IMR-90 (cell line): ENCODE measurements around the gene LTC4S. TPM values are rescaled to one million over a fixed set of nuclear protein-coding genes. Genes with fewer than 3 reads are reported as not detected.
A peak's percentile ranks its signal among the peaks of the same experiment; 100 is the strongest.

ENCODE experiments used
- ATAC-seq: fragments of 200-7000 bp; cut with Tn5 transposase; 2 replicates; pipeline ENCODE4 v1.9.1; 2020; ENCODE audit warnings: low read depth, mild to moderate bottlenecking, moderate library complexity
- BruUV-seq: library from RNA; stranded (reverse); fragments of 400-500 nt; replicated peaks from 2 replicates; lab custom pipeline; 2021; lab: Mats Ljungman, UMichigan
- CTCF ChIA-PET: fragments of 300-600 bp; formaldehyde crosslinking; extraction: SDS; loops from one replicate; lab custom pipeline; 2021; ENCODE audit warnings: antibody characterized with exemption; lab: Yijun Ruan, JAX
- POLR2A ChIA-PET: fragments of 300-600 bp; sonication (Branson Sonifier 250); formaldehyde crosslinking; loops from one replicate; lab custom pipeline; 2022; ENCODE audit warnings: antibody characterized with exemption; ENCODE audit not compliant: unreplicated experiment; lab: Charles Lee
- DNase-seq: peaks from one replicate; pipeline ENCODE4 v3.0.0; 2013
- H2AFZ ChIP-seq: replicated peaks from 2 replicates; pipeline ENCODE3; 2013; ENCODE audit warnings: low read length, mild to moderate bottlenecking; ENCODE audit not compliant: poor library complexity
- H2AK5ac ChIP-seq: 2 replicates; pipeline ENCODE4 v1.6.1; 2013; ENCODE audit warnings: low read depth, low read length, inconsistent platforms
- H2AK9ac ChIP-seq: replicated peaks from 2 replicates; pipeline ENCODE3; 2013; ENCODE audit warnings: mild to moderate bottlenecking, low read depth, low read length, moderate library complexity; ENCODE audit not compliant: poor library complexity
- H2BK120ac ChIP-seq: 2 replicates; pipeline ENCODE4 v1.6.1; 2013; ENCODE audit warnings: low read depth, low read length, inconsistent platforms
- H2BK15ac ChIP-seq: 3 replicates; pipeline ENCODE4 v1.6.1; 2013; ENCODE audit warnings: low read depth, low read length, inconsistent platforms
- H2BK20ac ChIP-seq: 2 replicates; pipeline ENCODE4 v1.6.1; 2013; ENCODE audit warnings: low read depth, mild to moderate bottlenecking, inconsistent platforms, low read length, moderate library complexity
- H2BK5ac ChIP-seq: 2 replicates; pipeline ENCODE4 v1.6.1; 2013; ENCODE audit warnings: mild to moderate bottlenecking, low read depth, low read length, inconsistent platforms; ENCODE audit not compliant: poor library complexity, severe bottlenecking
- H3K14ac ChIP-seq: replicated peaks from 2 replicates; pipeline ENCODE4 v1.6.1; 2013; ENCODE audit warnings: low read depth, low read length, inconsistent platforms
- H3K18ac ChIP-seq: 2 replicates; pipeline ENCODE4 v1.6.1; 2013; ENCODE audit warnings: low read depth, low read length, control low read depth
- H3K23ac ChIP-seq: 2 replicates; pipeline ENCODE4 v1.6.1; 2013; ENCODE audit warnings: low read depth, low read length, inconsistent platforms
- H3K27ac ChIP-seq: 2 replicates; pipeline ENCODE4 v1.5.1; 2013; ENCODE audit warnings: mild to moderate bottlenecking, control low read depth, low read length; ENCODE audit not compliant: insufficient read depth
- H3K27me3 ChIP-seq: 2 replicates; pipeline ENCODE4 v1.6.1; 2013; ENCODE audit warnings: low read length; ENCODE audit not compliant: control insufficient read depth, insufficient read depth
- H3K36me3 ChIP-seq: 2 replicates; pipeline ENCODE4 v1.6.1; 2013; ENCODE audit warnings: low read length, mixed read lengths; ENCODE audit not compliant: control insufficient read depth, insufficient read depth
- H3K4ac ChIP-seq: 2 replicates; pipeline ENCODE4 v1.6.1; 2013; ENCODE audit warnings: low read depth, low read length, inconsistent platforms
- H3K4me1 ChIP-seq: 2 replicates; pipeline ENCODE4 v1.6.1; 2013; ENCODE audit warnings: low read length, mixed read lengths; ENCODE audit not compliant: control insufficient read depth, insufficient read depth
- H3K4me2 ChIP-seq: 2 replicates; pipeline ENCODE4 v1.6.1; 2013; ENCODE audit warnings: low read depth, mild to moderate bottlenecking, control low read depth, low read length, moderate library complexity
- H3K4me3 ChIP-seq: 2 replicates; pipeline ENCODE4 v1.5.1; 2013; ENCODE audit warnings: low read depth, mild to moderate bottlenecking, control low read depth, low read length, moderate library complexity; ENCODE audit not compliant: insufficient read depth
- H3K56ac ChIP-seq: 2 replicates; pipeline ENCODE4 v1.6.1; 2013; ENCODE audit warnings: low read length, inconsistent platforms; ENCODE audit not compliant: insufficient read depth; ENCODE audit errors: extremely low read depth
- H3K79me1 ChIP-seq, 2 experiments: 2 replicates each; pipeline ENCODE4 v1.6.1; 2013; ENCODE audit warnings: low read length in 2 of 2, inconsistent platforms in 1 of 2, low read depth in 1 of 2
- H3K9ac ChIP-seq: 2 replicates; pipeline ENCODE4 v1.6.1; 2013; ENCODE audit warnings: low read depth, low read length, control low read depth
- H3K9me1 ChIP-seq: 2 replicates; pipeline ENCODE4 v1.6.1; 2013; ENCODE audit warnings: low read length, inconsistent platforms; ENCODE audit not compliant: insufficient read depth
- H3K9me3 ChIP-seq: 2 replicates; pipeline ENCODE4 v1.6.1; 2013; ENCODE audit warnings: low read length; ENCODE audit not compliant: control insufficient read depth, insufficient read depth
- H4K20me1 ChIP-seq: 2 replicates; pipeline ENCODE4 v1.6.1; 2013; ENCODE audit warnings: low read length, inconsistent platforms; ENCODE audit not compliant: insufficient read depth
- H4K5ac ChIP-seq: 2 replicates; pipeline ENCODE4 v1.6.1; 2013; ENCODE audit warnings: mild to moderate bottlenecking, low read depth, low read length, control low read depth
- H4K8ac ChIP-seq, 2 experiments: 2 replicates each; pipeline ENCODE4 v1.6.1; 2013; ENCODE audit warnings: low read depth in 2 of 2, low read length in 2 of 2, control low read depth in 1 of 2, inconsistent platforms in 1 of 2
- H4K91ac ChIP-seq: 2 replicates; pipeline ENCODE4 v1.6.1; 2013; ENCODE audit warnings: low read depth, low read length, inconsistent platforms; ENCODE audit not compliant: insufficient read depth
- BHLHE40 ChIP-seq: fragments of 150-350 bp; IDR thresholded peaks from 2 replicates; pipeline ENCODE4 v1.6.1; 2016; ENCODE audit warnings: mild to moderate bottlenecking, low read depth, low read length
- CEBPB ChIP-seq: IDR thresholded peaks from 2 replicates; pipeline ENCODE4 v1.6.1; 2012; ENCODE audit warnings: low read depth, low read length, improper control_type of control experiment
- CHD1 ChIP-seq: IDR thresholded peaks from 2 replicates; pipeline ENCODE4 v1.6.1; 2012; ENCODE audit warnings: low read depth, low read length, improper control_type of control experiment
- ELK1 ChIP-seq: fragments of 150-350 bp; IDR thresholded peaks from 2 replicates; pipeline ENCODE4 v1.6.1; 2016; ENCODE audit warnings: low read depth, mild to moderate bottlenecking, low read length, moderate library complexity, borderline replicate concordance
- FOS ChIP-seq: fragments of 150-350 bp; IDR thresholded peaks from 2 replicates; pipeline ENCODE4 v1.6.1; 2016; ENCODE audit warnings: low read depth, low read length
- MXI1 ChIP-seq: IDR thresholded peaks from 2 replicates; pipeline ENCODE4 v1.6.1; 2012; ENCODE audit warnings: low read depth, mild to moderate bottlenecking, low read length, moderate library complexity, borderline replicate concordance
- NFE2L2 ChIP-seq: fragments of 150-350 bp; IDR thresholded peaks from 2 replicates; pipeline ENCODE4 v1.6.1; 2016; ENCODE audit warnings: low read depth, mild to moderate bottlenecking, low read length
- POLR2A ChIP-seq: IDR thresholded peaks from 2 replicates; pipeline ENCODE4 v1.6.1; 2012; ENCODE audit warnings: mild to moderate bottlenecking, low read depth, low read length
- RCOR1 ChIP-seq: IDR thresholded peaks from 2 replicates; pipeline ENCODE4 v1.6.1; 2012; ENCODE audit warnings: mild to moderate bottlenecking, low read length, improper control_type of control experiment; ENCODE audit not compliant: insufficient replicate concordance
- RFX5 ChIP-seq: IDR thresholded peaks from 2 replicates; pipeline ENCODE4 v1.8.0; 2012; ENCODE audit warnings: low read depth, mild to moderate bottlenecking, low read length, moderate library complexity
- SMC3 ChIP-seq: fragments of 150-350 bp; IDR thresholded peaks from 2 replicates; pipeline ENCODE4 v1.6.1; 2016; ENCODE audit warnings: low read depth, mild to moderate bottlenecking, antibody characterized with exemption, low read length, moderate library complexity
- USF2 ChIP-seq: fragments of 150-350 bp; IDR thresholded peaks from 2 replicates; pipeline ENCODE4 v1.6.1; 2017; ENCODE audit warnings: mild to moderate bottlenecking, antibody characterized with exemption, low read length, low read depth
- WGBS, 2 experiments: methylation state at CpG; one replicate each; pipeline versions ENCODE4 v1.1.5 to v1.1.7; 2013; ENCODE audit warnings: missing lambda C conversion rate in 2 of 2; ENCODE audit not compliant: insufficient read length in 1 of 2; ENCODE audit errors: extremely low coverage in 2 of 2; 5-methylcytosine and 5-hydroxymethylcytosine counted together
- dilution Hi-C: fragments of 300-500 bp; cut with HindIII; formaldehyde crosslinking; loops from one replicate; pipeline ENCODE4 v1.14.3; 2018; ENCODE audit warnings: low sequenced_read_pairs; ENCODE audit not compliant: unreplicated experiment
- in situ Hi-C: fragments of 300-500 bp; cut with MboI; formaldehyde crosslinking; loops from 3 replicates; pipeline ENCODE4 v1.14.3; 2019; ENCODE audit warnings: low sequenced_read_pairs, inconsistent platforms, mixed read lengths
- intact Hi-C: fragments of 100-400 bp; cut with micrococcal nuclease; formaldehyde crosslinking; loops from 2 replicates; pipeline ENCODE4 v1.10.0; 2022
- polyA plus RNA-seq, 3 experiments: library from polyadenylated mRNA; depleted of rRNA; stranded (reverse); fragments of >200 nt; gene quantifications; 2 replicates each; pipeline ENCODE4 v1.2.3, GENCODE V29; 2012; ENCODE audit warnings: low replicate concordance in 1 of 3
- total RNA-seq: library from RNA; depleted of rRNA; stranded (reverse); fragments of >200 nt; gene quantifications from 2 replicates; pipeline ENCODE4 v1.2.3, GENCODE V29; 2012

The LTC4S gene
- total and polyA plus RNA-seq, 2 of the 4 experiments (the other 2 are of a cell fraction) = 0.72 TPM; not detected in 1

DNA sequence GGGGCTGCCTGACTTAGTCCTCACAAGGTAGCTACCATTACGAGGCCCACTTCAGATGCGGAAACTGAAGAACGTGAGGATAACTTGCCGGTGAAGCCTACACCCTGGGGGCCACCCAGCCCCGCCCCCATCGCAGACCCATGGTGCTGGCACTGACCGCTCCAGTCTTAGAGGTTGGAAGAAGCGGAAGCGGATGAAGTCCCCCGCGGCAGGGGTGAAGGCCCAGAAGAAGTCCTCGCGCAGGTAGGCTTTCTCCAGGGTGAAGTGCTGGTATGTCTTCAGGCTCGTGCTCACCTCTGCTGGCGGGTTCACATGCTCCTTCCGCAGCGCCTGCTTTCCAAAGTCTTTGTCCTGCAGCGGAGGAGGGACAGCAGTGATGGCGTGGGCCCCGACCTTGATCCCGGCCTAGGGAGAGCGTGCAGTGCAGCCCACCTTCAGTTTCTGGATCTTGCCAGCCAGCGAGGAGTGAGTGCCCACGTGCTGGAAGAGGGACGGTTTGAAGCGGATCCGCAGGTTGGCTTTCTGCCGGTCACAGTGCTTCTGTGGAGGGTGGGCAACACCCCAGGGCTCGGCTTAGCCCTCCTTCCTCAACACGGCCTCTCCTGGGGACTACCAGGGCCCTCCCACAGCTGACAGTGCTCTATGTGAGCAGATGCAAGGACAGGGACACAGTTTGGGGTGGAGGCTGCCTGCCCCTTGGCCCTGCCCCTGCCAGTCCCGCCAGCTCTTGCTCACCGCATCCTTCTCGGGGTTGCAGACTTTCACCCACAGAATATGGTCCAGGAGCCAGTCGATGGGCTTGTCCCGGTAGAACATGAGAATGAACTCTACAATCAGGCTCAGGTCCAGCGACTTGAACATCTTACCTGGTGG, 5.2 kb downstream of the LTC4S start (continued):
- no peak for TF ChIP-seq USF2

- H3K4me1 ChIP-seq = peaks cover 20% of the 10 kb centered on the region
- ChIA-PET CTCF (no interaction called here), POLR2A (no interaction called here)
- no peak overlapping the region for H3K4ac ChIP-seq
- H2AFZ ChIP-seq = no peak overlapping the region
- H4K8ac ChIP-seq = no peak overlapping the region
- no peak overlapping the region for H3K18ac ChIP-seq
- H3K4me3 ChIP-seq = no peak overlapping the region
- H3K36me3 ChIP-seq = peaks cover 51% of the 10 kb centered on the region
- H2BK5ac ChIP-seq = no peak overlapping the region
- H4K20me1 ChIP-seq = peaks cover 42% of the 10 kb centered on the region
- 70% methylated on average over 2 of the region's 5 CpGs; no CpG with 5 or more reads in 1 of the 2 experiments for WGBS, 2 experiments
- no peak overlapping the region for H3K4me2 ChIP-seq
- no peak overlapping the region for H4K91ac ChIP-seq
- no peak overlapping the region for H4K5ac ChIP-seq
- no peak overlapping the region for H2BK20ac ChIP-seq
- peaks cover 20 to 47% of the 10 kb centered on the region in 2 experiments for H3K79me1 ChIP-seq
- dilution Hi-C loops (no loop called here), in situ Hi-C loops (no loop called here), intact Hi-C loops (no loop called here)
- no peak overlapping the region for H2BK15ac ChIP-seq
- H3K23ac ChIP-seq = no peak overlapping the region
- H3K27me3 ChIP-seq = no peaks in the 10 kb centered on the region
- H3K56ac ChIP-seq = no peak overlapping the region
- no TSS peak for BruUV-seq
- H3K27ac ChIP-seq = no peak overlapping the region
- peak overlapping the region; percentile 36 for H2AK9ac ChIP-seq
- no peak overlapping the region for H2BK120ac ChIP-seq
- ATAC-seq = no peak
- DNase-seq = no peak
- no peak overlapping the region for H3K14ac ChIP-seq
- H3K9ac ChIP-seq = no peak overlapping the region
- H2AK5ac ChIP-seq = no peak overlapping the region
- H3K9me1 ChIP-seq = 0 out of 2 replicates have a peak, but pooled peaks cover 2% of the 10 kb centered on the region
- H3K9me3 ChIP-seq = no peaks in the 10 kb centered on the region
- TF ChIP-seq CEBPB (no peak), RCOR1 (no peak), NFE2L2 (no peak), ELK1 (no peak), RFX5 (no peak), SMC3 (no peak), FOS (no peak), POLR2A (no peak), CHD1 (no peak), USF2 (no peak), MXI1 (no peak), BHLHE40 (no peak)
Observed at GRCh38 chr5:179799644-179799973, 5.8 kb downstream of the LTC4S start.
